22Rv1 (cell line): ENCODE data around the gene GMDS.

ENCODE experiments used
- H3K27ac ChIP-seq: fragments of 450-650 bp; 2 replicates; pipeline ENCODE4 v1.5.1; 2017
- CTCF ChIP-seq: fragments of 450-650 bp; IDR thresholded peaks from 2 replicates; pipeline ENCODE4 v1.5.1; 2017; ENCODE audit warnings: mild to moderate bottlenecking
- ZFX ChIP-seq: fragments of 450-650 bp; IDR thresholded peaks from 2 replicates; pipeline ENCODE4 v1.6.1; 2017; ENCODE audit warnings: antibody characterized with exemption, borderline replicate concordance

Gene GMDS

GRCh38 chr6:2104524-2104880, 140.9 kb downstream of the GMDS start:
- no peak overlapping the region for H3K27ac ChIP-seq
- TF ChIP-seq ZFX (no peak), CTCF (peak; percentile 26; the same call in 1 of the 2 replicates)

- no peak overlapping the region for H3K27ac ChIP-seq
- TF ChIP-seq ZFX (no peak), CTCF (peak; percentile 70)
Measured at GRCh38 chr6:2103765-2104523, 141.5 kb downstream of the GMDS start.

- TF ChIP-seq ZFX, result no peak
- TF ChIP-seq CTCF, result no peak
- H3K27ac ChIP-seq, result no peak overlapping the region
Measured at GRCh38 chr6:2102966-2103365, 142.4 kb downstream of the GMDS start.

GRCh38 chr6:2102316-2102883, 143.0 kb downstream of the GMDS start:
- no peak overlapping the region for H3K27ac ChIP-seq
- TF ChIP-seq CTCF, result no peak
- no peak for TF ChIP-seq ZFX

GRCh38 chr6:2101213-2101612, 144.2 kb downstream of the GMDS start:
- H3K27ac ChIP-seq, result no peak overlapping the region
- TF ChIP-seq CTCF (no peak), ZFX (no peak)

GRCh38 chr6:2099870-2100269, 145.5 kb downstream of the GMDS start:
- H3K27ac ChIP-seq, result no peak overlapping the region
- TF ChIP-seq CTCF (no peak), ZFX (no peak)

GRCh38 chr6:2097464-2097863, 147.9 kb downstream of the GMDS start:
- H3K27ac ChIP-seq, result no peak overlapping the region
- no peak for TF ChIP-seq ZFX
- TF ChIP-seq CTCF, result no peak
